Measurements from ENCODE around the gene SIRPG.

SIRPG gene

DNA sequence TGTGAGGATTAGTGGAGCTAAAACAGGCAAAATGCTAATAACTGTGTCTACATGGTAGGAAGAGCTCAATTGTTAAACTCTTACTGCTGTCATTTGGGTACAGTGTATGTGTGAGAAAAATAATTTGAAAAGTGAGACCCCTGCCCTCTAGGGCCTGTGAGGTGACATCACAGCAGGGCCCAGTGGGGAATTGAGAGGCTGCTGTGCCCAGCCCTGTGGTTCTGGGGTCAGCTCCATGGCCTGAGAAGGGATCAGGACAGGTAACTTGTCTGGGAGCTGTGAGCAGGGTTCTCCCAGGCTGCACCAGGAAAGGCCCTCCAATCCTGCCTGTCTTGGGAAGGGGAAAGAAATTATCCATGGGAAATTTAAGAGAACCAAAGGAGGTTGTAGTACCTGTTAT lies 39.1 kb downstream of the SIRPG start:
- Histone ChIP-seq H3K4me3 (ENCODE audit: low read depth, low read length) (no peak overlapping the region), H3K36me3 (ENCODE audit: control insufficient read depth in 2 of 2, insufficient read depth in 1 of 2, low read length in 2 of 2) (no peaks in the 10 kb centered on the region), H3K9me3 (ENCODE audit: control insufficient read depth, insufficient read depth, low read depth, low read length) (no peaks in the 10 kb centered on the region), H3K27ac (ENCODE audit: extremely low read depth, low read depth, low read length) (no peak overlapping the region), H3K4me1 (ENCODE audit: control insufficient read depth, insufficient read depth, low read length) (no peaks in the 10 kb centered on the region)
- ChIA-PET POLR2A (no interaction called here), CTCF (interaction anchor here (0.8 kb wide), 1 partner anchor 13 kb away, joined by 4 read pairs; no protein-coding TSS in a partner anchor)
- TF ChIP-seq, protein P1, sequence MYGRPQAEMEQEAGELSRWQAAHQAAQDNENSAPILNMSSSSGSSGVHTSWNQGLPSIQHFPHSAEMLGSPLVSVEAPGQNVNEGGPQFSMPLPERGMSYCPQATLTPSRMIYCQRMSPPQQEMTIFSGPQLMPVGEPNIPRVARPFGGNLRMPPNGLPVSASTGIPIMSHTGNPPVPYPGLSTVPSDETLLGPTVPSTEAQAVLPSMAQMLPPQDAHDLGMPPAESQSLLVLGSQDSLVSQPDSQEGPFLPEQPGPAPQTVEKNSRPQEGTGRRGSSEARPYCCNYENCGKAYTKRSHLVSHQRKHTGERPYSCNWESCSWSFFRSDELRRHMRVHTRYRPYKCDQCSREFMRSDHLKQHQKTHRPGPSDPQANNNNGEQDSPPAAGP (tag by site-specific recombination; IDR thresholded peaks at IDR 0.05), result no peak
- TF ChIP-seq ZNF624 (tag by site-specific recombination; IDR thresholded peaks at IDR 0.05) (no peak), ZNF354C (tag by site-specific recombination; IDR thresholded peaks at IDR 0.05; ENCODE audit: borderline replicate concordance, low read depth) (no peak), SP2 (tag by site-specific recombination; IDR thresholded peaks at IDR 0.05) (no peak), ZNF221 (tag by site-specific recombination; IDR thresholded peaks at IDR 0.05; ENCODE audit: borderline replicate concordance) (no peak), ZNF48 (tag by site-specific recombination; IDR thresholded peaks at IDR 0.05) (no peak), ZSCAN16 (tag by site-specific recombination; IDR thresholded peaks at IDR 0.05) (no peak), ZFP69B (tag by site-specific recombination; IDR thresholded peaks at IDR 0.05) (no peak), ZNF302 (tag by site-specific recombination; IDR thresholded peaks at IDR 0.05; ENCODE audit: low read depth) (no peak), SCRT1 (tag by site-specific recombination; IDR thresholded peaks at IDR 0.05; ENCODE audit: borderline replicate concordance) (no peak), PRDM1 (tag by site-specific recombination; IDR thresholded peaks at IDR 0.05) (no peak), GLI4 (tag by site-specific recombination; IDR thresholded peaks at IDR 0.05) (no peak)
- TF ChIP-seq, protein P2, sequence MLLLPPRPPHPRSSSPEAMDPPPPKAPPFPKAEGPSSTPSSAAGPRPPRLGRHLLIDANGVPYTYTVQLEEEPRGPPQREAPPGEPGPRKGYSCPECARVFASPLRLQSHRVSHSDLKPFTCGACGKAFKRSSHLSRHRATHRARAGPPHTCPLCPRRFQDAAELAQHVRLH (tag by site-specific recombination; IDR thresholded peaks at IDR 0.05), result no peak
- TF ChIP-seq, protein P3, sequence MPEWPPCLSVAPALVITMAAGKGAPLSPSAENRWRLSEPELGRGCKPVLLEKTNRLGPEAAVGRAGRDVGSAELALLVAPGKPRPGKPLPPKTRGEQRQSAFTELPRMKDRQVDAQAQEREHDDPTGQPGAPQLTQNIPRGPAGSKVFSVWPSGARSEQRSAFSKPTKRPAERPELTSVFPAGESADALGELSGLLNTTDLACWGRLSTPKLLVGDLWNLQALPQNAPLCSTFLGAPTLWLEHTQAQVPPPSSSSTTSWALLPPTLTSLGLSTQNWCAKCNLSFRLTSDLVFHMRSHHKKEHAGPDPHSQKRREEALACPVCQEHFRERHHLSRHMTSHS (tag by site-specific recombination; IDR thresholded peaks at IDR 0.05), result no peak
- TF ChIP-seq, protein P4, sequence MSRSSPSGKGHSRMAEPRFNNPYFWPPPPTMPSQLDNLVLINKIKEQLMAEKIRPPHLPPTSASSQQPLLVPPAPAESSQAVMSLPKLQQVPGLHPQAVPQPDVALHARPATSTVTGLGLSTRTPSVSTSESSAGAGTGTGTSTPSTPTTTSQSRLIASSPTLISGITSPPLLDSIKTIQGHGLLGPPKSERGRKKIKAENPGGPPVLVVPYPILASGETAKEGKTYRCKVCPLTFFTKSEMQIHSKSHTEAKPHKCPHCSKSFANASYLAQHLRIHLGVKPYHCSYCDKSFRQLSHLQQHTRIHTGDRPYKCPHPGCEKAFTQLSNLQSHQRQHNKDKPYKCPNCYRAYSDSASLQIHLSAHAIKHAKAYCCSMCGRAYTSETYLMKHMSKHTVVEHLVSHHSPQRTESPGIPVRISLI (tag by site-specific recombination; IDR thresholded peaks at IDR 0.05), result no peak
- TF ChIP-seq, protein P5, sequence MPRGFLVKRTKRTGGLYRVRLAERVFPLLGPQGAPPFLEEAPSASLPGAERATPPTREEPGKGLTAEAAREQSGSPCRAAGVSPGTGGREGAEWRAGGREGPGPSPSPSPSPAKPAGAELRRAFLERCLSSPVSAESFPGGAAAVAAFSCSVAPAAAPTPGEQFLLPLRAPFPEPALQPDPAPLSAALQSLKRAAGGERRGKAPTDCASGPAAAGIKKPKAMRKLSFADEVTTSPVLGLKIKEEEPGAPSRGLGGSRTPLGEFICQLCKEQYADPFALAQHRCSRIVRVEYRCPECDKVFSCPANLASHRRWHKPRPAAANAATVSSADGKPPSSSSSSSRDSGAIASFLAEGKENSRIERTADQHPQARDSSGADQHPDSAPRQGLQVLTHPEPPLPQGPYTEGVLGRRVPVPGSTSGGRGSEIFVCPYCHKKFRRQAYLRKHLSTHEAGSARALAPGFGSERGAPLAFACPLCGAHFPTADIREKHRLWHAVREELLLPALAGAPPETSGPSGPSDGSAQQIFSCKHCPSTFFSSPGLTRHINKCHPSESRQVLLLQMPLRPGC (tag by site-specific recombination; IDR thresholded peaks at IDR 0.05), result no peak
- TF ChIP-seq, protein P6, sequence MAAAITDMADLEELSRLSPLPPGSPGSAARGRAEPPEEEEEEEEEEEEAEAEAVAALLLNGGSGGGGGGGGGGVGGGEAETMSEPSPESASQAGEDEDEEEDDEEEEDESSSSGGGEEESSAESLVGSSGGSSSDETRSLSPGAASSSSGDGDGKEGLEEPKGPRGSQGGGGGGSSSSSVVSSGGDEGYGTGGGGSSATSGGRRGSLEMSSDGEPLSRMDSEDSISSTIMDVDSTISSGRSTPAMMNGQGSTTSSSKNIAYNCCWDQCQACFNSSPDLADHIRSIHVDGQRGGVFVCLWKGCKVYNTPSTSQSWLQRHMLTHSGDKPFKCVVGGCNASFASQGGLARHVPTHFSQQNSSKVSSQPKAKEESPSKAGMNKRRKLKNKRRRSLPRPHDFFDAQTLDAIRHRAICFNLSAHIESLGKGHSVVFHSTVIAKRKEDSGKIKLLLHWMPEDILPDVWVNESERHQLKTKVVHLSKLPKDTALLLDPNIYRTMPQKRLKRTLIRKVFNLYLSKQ (tag by site-specific recombination; IDR thresholded peaks at IDR 0.05; ENCODE audit: borderline replicate concordance), result no peak
- TF ChIP-seq, protein P7, sequence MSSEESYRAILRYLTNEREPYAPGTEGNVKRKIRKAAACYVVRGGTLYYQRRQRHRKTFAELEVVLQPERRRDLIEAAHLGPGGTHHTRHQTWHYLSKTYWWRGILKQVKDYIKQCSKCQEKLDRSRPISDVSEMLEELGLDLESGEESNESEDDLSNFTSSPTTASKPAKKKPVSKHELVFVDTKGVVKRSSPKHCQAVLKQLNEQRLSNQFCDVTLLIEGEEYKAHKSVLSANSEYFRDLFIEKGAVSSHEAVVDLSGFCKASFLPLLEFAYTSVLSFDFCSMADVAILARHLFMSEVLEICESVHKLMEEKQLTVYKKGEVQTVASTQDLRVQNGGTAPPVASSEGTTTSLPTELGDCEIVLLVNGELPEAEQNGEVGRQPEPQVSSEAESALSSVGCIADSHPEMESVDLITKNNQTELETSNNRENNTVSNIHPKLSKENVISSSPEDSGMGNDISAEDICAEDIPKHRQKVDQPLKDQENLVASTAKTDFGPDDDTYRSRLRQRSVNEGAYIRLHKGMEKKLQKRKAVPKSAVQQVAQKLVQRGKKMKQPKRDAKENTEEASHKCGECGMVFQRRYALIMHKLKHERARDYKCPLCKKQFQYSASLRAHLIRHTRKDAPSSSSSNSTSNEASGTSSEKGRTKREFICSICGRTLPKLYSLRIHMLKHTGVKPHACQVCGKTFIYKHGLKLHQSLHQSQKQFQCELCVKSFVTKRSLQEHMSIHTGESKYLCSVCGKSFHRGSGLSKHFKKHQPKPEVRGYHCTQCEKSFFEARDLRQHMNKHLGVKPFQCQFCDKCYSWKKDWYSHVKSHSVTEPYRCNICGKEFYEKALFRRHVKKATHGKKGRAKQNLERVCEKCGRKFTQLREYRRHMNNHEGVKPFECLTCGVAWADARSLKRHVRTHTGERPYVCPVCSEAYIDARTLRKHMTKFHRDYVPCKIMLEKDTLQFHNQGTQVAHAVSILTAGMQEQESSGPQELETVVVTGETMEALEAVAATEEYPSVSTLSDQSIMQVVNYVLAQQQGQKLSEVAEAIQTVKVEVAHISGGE (tag by site-specific recombination; conservative IDR thresholded peaks at IDR 0.05; ENCODE audit: low read depth), result no peak
- TF ChIP-seq, protein P8, sequence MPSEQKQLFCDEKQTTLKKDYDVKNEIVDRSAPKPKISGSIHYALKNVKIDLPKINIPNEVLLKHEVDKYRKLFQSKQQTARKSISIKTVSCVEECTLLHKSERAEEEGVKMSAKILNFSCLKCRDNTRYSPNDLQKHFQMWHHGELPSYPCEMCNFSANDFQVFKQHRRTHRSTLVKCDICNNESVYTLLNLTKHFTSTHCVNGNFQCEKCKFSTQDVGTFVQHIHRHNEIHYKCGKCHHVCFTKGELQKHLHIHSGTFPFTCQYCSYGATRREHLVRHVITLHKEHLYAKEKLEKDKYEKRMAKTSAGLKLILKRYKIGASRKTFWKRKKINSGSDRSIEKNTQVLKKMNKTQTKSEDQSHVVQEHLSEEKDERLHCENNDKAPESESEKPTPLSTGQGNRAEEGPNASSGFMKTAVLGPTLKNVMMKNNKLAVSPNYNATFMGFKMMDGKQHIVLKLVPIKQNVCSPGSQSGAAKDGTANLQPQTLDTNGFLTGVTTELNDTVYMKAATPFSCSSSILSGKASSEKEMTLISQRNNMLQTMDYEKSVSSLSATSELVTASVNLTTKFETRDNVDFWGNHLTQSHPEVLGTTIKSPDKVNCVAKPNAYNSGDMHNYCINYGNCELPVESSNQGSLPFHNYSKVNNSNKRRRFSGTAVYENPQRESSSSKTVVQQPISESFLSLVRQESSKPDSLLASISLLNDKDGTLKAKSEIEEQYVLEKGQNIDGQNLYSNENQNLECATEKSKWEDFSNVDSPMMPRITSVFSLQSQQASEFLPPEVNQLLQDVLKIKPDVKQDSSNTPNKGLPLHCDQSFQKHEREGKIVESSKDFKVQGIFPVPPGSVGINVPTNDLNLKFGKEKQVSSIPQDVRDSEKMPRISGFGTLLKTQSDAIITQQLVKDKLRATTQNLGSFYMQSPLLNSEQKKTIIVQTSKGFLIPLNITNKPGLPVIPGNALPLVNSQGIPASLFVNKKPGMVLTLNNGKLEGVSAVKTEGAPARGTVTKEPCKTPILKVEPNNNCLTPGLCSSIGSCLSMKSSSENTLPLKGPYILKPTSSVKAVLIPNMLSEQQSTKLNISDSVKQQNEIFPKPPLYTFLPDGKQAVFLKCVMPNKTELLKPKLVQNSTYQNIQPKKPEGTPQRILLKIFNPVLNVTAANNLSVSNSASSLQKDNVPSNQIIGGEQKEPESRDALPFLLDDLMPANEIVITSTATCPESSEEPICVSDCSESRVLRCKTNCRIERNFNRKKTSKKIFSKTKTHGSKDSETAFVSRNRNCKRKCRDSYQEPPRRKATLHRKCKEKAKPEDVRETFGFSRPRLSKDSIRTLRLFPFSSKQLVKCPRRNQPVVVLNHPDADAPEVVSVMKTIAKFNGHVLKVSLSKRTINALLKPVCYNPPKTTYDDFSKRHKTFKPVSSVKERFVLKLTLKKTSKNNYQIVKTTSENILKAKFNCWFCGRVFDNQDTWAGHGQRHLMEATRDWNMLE (tag by site-specific recombination; conservative IDR thresholded peaks at IDR 0.05; ENCODE audit: low read depth), result no peak
